CD4-positive, alpha-beta memory T cell (primary cell): Measurements from ENCODE around the gene PANX1. TPM values are rescaled to one million over a fixed set of nuclear protein-coding genes. Genes with fewer than 3 reads are reported as not detected.
A peak's percentile ranks its signal among the peaks of the same experiment; 100 is the strongest.

Source experiments
- CTCF ChIA-PET: fragments of 350-600 bp; sonication (Branson Sonifier 250); formaldehyde crosslinking; loops from one replicate; lab custom pipeline; 2021; ENCODE audit warnings: inconsistent platforms; ENCODE audit not compliant: partially characterized antibody; lab: Charles Lee
- POLR2A ChIA-PET: fragments of 350-600 bp; sonication (Branson Sonifier 250); formaldehyde crosslinking; loops from one replicate; lab custom pipeline; 2021; ENCODE audit not compliant: partially characterized antibody; lab: Charles Lee
- DNase-seq, 5 donors: peaks; one replicate each; pipeline versions ENCODE4 v3.0.0 to v3.0.0-alpha.2; 2020 to 2022; ENCODE audit warnings: mixed read lengths in 1 of 5
- H3K27ac ChIP-seq: one replicate; pipeline ENCODE4 v1.7.0; 2013; ENCODE audit warnings: low read depth, low read length
- H3K27me3 ChIP-seq: 2 replicates; pipeline ENCODE4 v1.7.0; 2013; ENCODE audit warnings: mild to moderate bottlenecking, low read length, moderate library complexity; ENCODE audit not compliant: insufficient read depth
- H3K36me3 ChIP-seq: 2 replicates; pipeline ENCODE4 v1.7.0; 2013; ENCODE audit warnings: mild to moderate bottlenecking, low read length, moderate library complexity; ENCODE audit not compliant: insufficient read depth
- H3K4me1 ChIP-seq: 2 replicates; pipeline ENCODE4 v1.7.0; 2013; ENCODE audit warnings: mild to moderate bottlenecking, low read length, moderate library complexity; ENCODE audit not compliant: insufficient read depth
- H3K4me3 ChIP-seq, 2 donors: one replicate each; pipeline ENCODE4 v1.7.0; 2013; ENCODE audit warnings: low read length in 2 of 2, mild to moderate bottlenecking in 1 of 2
- H3K9me3 ChIP-seq, 2 donors: one replicate each; pipeline ENCODE4 v1.7.0; 2013; ENCODE audit warnings: low read length in 2 of 2, control low read depth in 1 of 2; ENCODE audit not compliant: control insufficient read depth in 1 of 2
- H3K27ac Mint-ChIP-seq, 7 donors: one replicate each; pipeline ENCODE4 v1.8.0; 2020 to 2021; ENCODE audit warnings: mixed read lengths in 7 of 7, mild to moderate bottlenecking in 6 of 7, inconsistent platforms in 3 of 7, moderate library complexity in 3 of 7
- H3K27me3 Mint-ChIP-seq, 2 donors: one replicate each; pipeline ENCODE4 v1.8.0; 2020 to 2021; ENCODE audit warnings: mixed read lengths in 2 of 2
- H3K36me3 Mint-ChIP-seq, 2 donors: one replicate each; pipeline ENCODE4 v1.8.0; 2020 to 2021; ENCODE audit warnings: mixed read lengths in 2 of 2, inconsistent platforms in 1 of 2, mild to moderate bottlenecking in 1 of 2
- H3K4me1 Mint-ChIP-seq, 4 donors: one replicate each; pipeline ENCODE4 v1.8.0; 2020 to 2021; ENCODE audit warnings: mixed read lengths in 4 of 4, mild to moderate bottlenecking in 1 of 4
- H3K4me3 Mint-ChIP-seq, 8 donors: one replicate each; pipeline ENCODE4 v1.8.0; 2020 to 2021; ENCODE audit warnings: mixed read lengths in 8 of 8, mild to moderate bottlenecking in 7 of 8, moderate library complexity in 6 of 8, inconsistent platforms in 3 of 8
- H3K9me3 Mint-ChIP-seq, 8 donors: one replicate each; pipeline ENCODE4 v1.8.0; 2020 to 2021; ENCODE audit warnings: mixed read lengths in 8 of 8, mild to moderate bottlenecking in 5 of 8, inconsistent platforms in 3 of 8, moderate library complexity in 1 of 8
- intact Hi-C: fragments of 100-400 bp; cut with micrococcal nuclease; formaldehyde crosslinking; loops from one replicate; pipeline ENCODE4 v1.15.1; 2023
- polyA plus RNA-seq, 2 donors: library from polyadenylated mRNA; unstranded; fragments of 300-500 nt; fragmentation: Illumina TruSeq; gene quantifications; one replicate each; pipeline ENCODE4 v1.2.3, GENCODE V29; 2021
- total RNA-seq, 2 experiments: library from RNA; stranded (reverse); gene quantifications; one replicate each; pipeline ENCODE4 v1.2.3, GENCODE V29; 2021

PANX1 gene
- total and polyA plus RNA-seq, 4 experiments from 2014 or later: 7.6 to 9.5 (median 8.7) TPM

- H3K27me3 Mint-ChIP-seq: no peaks in the 10 kb centered on the region
- no peak for DNase-seq
- no peak overlapping the region for H3K27ac ChIP-seq
- H3K4me1 ChIP-seq: peaks cover 68% of the 10 kb centered on the region
- ChIA-PET CTCF (no interaction called here), POLR2A (no interaction called here)
- H3K9me3 Mint-ChIP-seq: peaks cover 0 to 2% (median 0%) of the 10 kb centered on the region in 8 donors
- peak overlapping the region in 3 of 7 donors; percentile 11 to 50 (median 29) for H3K27ac Mint-ChIP-seq
- no peaks in the 10 kb centered on the region for H3K36me3 ChIP-seq
- peaks cover 3 to 4% of the 10 kb centered on the region in 2 donors for H3K36me3 Mint-ChIP-seq
- intact Hi-C loops: loop anchor here (10.0 kb wide), 1 partner anchor 588 kb away; the partner anchor contains the start of gene SMCO4
- H3K27me3 ChIP-seq: no peaks in the 10 kb centered on the region
- H3K4me1 Mint-ChIP-seq: peaks cover 32 to 49% (median 40%) of the 10 kb centered on the region in 4 donors
- H3K9me3 ChIP-seq: no peaks in the 10 kb centered on the region
- no peak overlapping the region for H3K4me3 Mint-ChIP-seq
- no peak overlapping the region for H3K4me3 ChIP-seq
Observed at GRCh38 chr11:94132823-94133408, 4.3 kb downstream of the PANX1 start.

GRCh38 chr11:94133752-94134151 is 5.1 kb downstream of the PANX1 start:
- no peaks in the 10 kb centered on the region for H3K9me3 ChIP-seq
- no peaks in the 10 kb centered on the region for H3K27me3 Mint-ChIP-seq
- H3K4me3 ChIP-seq: no peak overlapping the region
- no peak for DNase-seq
- H3K4me1 Mint-ChIP-seq: peaks cover 30 to 43% (median 37%) of the 10 kb centered on the region in 4 donors
- POLR2A ChIA-PET: no interaction called here
- CTCF ChIA-PET: no interaction called here
- H3K4me1 ChIP-seq: peaks cover 62% of the 10 kb centered on the region
- intact Hi-C loops: loop anchor here (10.0 kb wide), 1 partner anchor 589 kb away; the partner anchor contains the start of gene SMCO4
- peak overlapping the region; percentile 19 to 83 (median 53) for H3K27ac Mint-ChIP-seq
- no peaks in the 10 kb centered on the region for H3K36me3 ChIP-seq
- H3K27ac ChIP-seq: no peak overlapping the region
- peaks cover 0 to 2% (median 0%) of the 10 kb centered on the region in 8 donors for H3K9me3 Mint-ChIP-seq
- no peaks in the 10 kb centered on the region for H3K27me3 ChIP-seq
- H3K4me3 Mint-ChIP-seq: no peak overlapping the region
- peaks cover 1 to 3% of the 10 kb centered on the region in 2 donors for H3K36me3 Mint-ChIP-seq

DNA sequence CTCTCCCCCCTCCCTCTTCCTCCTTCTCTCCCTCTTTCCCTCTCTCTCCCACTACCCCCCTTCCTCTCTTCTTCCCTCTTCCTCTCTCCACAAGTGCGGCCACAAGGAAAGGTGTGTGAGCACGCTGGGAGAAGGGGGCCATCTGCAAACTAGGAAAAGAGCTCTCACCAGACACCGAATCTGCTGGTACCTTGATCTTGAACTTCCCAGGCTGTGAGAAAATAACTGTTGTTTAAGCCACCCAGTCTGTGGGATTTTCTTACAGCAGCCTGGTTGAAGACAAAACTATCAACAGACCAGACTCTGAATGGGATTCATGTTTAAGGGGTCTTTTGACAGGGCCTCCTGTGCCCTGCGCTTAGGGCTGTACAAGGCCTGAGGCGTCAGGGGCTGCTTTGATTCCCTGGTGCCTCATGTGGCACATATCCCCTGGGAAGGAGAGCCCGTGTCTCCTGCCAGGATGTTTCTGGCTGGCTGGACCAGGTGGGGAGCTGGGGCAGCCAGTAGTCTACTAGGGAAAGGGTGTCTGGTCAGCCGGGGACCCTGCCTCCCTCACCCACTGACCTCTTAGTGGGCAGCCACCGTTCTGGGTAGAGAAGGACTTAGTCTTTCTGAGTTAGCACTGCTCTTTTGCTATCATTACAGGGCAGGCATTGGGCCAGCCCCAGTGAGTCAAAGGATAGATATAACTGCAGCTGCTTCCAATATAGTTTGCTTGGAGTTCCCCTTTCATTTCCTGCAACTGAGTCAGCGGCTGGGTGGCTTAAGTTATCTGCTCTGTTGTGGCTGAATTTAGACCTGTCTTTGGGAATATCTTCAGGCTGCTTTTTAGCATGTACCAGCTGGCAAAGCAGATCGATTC is 6.2 kb downstream of the PANX1 start:
- H3K36me3 Mint-ChIP-seq: peaks cover 1 to 3% of the 10 kb centered on the region in 2 donors
- H3K27me3 Mint-ChIP-seq: no peaks in the 10 kb centered on the region
- intact Hi-C loops: loop anchor here (10.0 kb wide), 1 partner anchor 590 kb away; the partner anchor contains the start of gene SMCO4
- peak overlapping the region in 2 of 8 donors; percentile 20 to 33 for H3K4me3 Mint-ChIP-seq
- DNase-seq: no peak
- peaks cover 58% of the 10 kb centered on the region for H3K4me1 ChIP-seq
- H3K9me3 Mint-ChIP-seq: peaks cover 0 to 2% (median 0%) of the 10 kb centered on the region in 8 donors
- H3K36me3 ChIP-seq: no peaks in the 10 kb centered on the region
- POLR2A ChIA-PET: interaction anchor here (0.7 kb wide), 1 partner anchor 395 kb away, joined by 3 read pairs; no protein-coding TSS in a partner anchor
- peaks cover 34 to 51% (median 44%) of the 10 kb centered on the region in 4 donors for H3K4me1 Mint-ChIP-seq
- no peak overlapping the region for H3K27ac ChIP-seq
- H3K27me3 ChIP-seq: no peaks in the 10 kb centered on the region
- peak overlapping the region in 6 of 7 donors; percentile 3 to 69 (median 37) for H3K27ac Mint-ChIP-seq
- CTCF ChIA-PET: interaction anchor here (1.3 kb wide), 1 partner anchor 8 kb away, joined by 5 read pairs; no protein-coding TSS in a partner anchor
- no peaks in the 10 kb centered on the region for H3K9me3 ChIP-seq
- H3K4me3 ChIP-seq: no peak overlapping the region

GRCh38 chr11:94139416-94139815 is 10.8 kb downstream of the PANX1 start:
- no peaks in the 10 kb centered on the region for H3K36me3 ChIP-seq
- no peak overlapping the region for H3K27ac Mint-ChIP-seq
- H3K4me3 Mint-ChIP-seq: no peak overlapping the region
- H3K27me3 ChIP-seq: no peaks in the 10 kb centered on the region
- H3K4me3 ChIP-seq: no peak overlapping the region
- ChIA-PET CTCF (no interaction called here), POLR2A (interaction anchor here (1.2 kb wide), 1 partner anchor 11 kb away, joined by 3 read pairs; the partner anchor contains the start of gene PANX1)
- H3K27ac ChIP-seq: no peak overlapping the region
- H3K9me3 Mint-ChIP-seq: peaks cover 0 to 2% (median 0%) of the 10 kb centered on the region in 8 donors
- H3K4me1 Mint-ChIP-seq: peaks cover 41 to 70% (median 51%) of the 10 kb centered on the region in 4 donors
- DNase-seq: no peak
- intact Hi-C loops: loop anchor here (10.0 kb wide), 1 partner anchor 595 kb away; the partner anchor contains the start of gene SMCO4
- peaks cover 1 to 3% of the 10 kb centered on the region in 2 donors for H3K36me3 Mint-ChIP-seq
- peaks cover 25% of the 10 kb centered on the region for H3K4me1 ChIP-seq
- H3K27me3 Mint-ChIP-seq: no peaks in the 10 kb centered on the region
- no peaks in the 10 kb centered on the region for H3K9me3 ChIP-seq

DNA sequence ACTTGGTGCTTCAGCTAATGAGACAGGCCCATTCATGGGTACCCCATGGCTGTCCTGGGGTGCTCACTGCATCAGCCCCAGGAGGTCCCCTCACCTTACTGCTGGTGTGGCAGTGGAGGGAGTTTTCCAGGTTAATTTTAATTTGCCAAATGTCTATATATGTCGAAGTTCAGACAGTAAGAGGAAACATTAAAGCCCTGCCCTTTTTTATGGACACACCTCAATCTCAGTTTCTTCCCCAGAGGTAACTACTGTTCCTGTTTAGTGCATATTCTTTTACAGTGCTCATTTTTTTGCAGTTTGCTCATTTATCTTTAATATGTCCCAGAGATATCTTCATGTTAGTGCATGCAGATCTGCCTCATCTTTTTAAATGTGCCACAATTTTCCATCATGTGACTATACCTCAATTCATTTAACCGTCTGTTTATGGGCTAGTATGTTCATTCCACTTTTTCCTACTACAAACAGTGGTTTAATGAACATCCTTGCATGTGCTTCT is 11.6 kb downstream of the PANX1 start:
- POLR2A ChIA-PET: interaction anchor here (1.2 kb wide), 1 partner anchor 12 kb away, joined by 3 read pairs; the partner anchor contains the start of gene PANX1
- Histone ChIP-seq H3K9me3 (no peaks in the 10 kb centered on the region), H3K36me3 (no peaks in the 10 kb centered on the region), H3K4me3 (no peak overlapping the region), H3K4me1 (peaks cover 17% of the 10 kb centered on the region), H3K27me3 (no peaks in the 10 kb centered on the region), H3K27ac (no peak overlapping the region)
- H3K4me3 Mint-ChIP-seq: no peak overlapping the region
- H3K9me3 Mint-ChIP-seq: peaks cover 0 to 2% (median 0%) of the 10 kb centered on the region in 8 donors
- intact Hi-C loops: no loop called here
- peak overlapping the region in 3 of 7 donors; percentile 15 to 78 (median 19) for H3K27ac Mint-ChIP-seq
- CTCF ChIA-PET: no interaction called here
- H3K4me1 Mint-ChIP-seq: peaks cover 46 to 70% (median 52%) of the 10 kb centered on the region in 4 donors
- no peaks in the 10 kb centered on the region for H3K27me3 Mint-ChIP-seq
- H3K36me3 Mint-ChIP-seq: peaks cover 1 to 3% of the 10 kb centered on the region in 2 donors
- DNase-seq: no peak

GRCh38 chr11:94141511-94142307 is 13.1 kb downstream of the PANX1 start:
- Mint-ChIP-seq H3K4me3 (no peak overlapping the region), H3K36me3 (peaks cover 0 to 1% of the 10 kb centered on the region in 2 donors), H3K27me3 (no peaks in the 10 kb centered on the region), H3K27ac (peak overlapping the region in 2 of 7 donors; percentile 3 to 51), H3K9me3 (peaks cover 0 to 1% (median 0%) of the 10 kb centered on the region in 8 donors), H3K4me1 (peaks cover 50 to 70% (median 53%) of the 10 kb centered on the region in 4 donors)
- POLR2A ChIA-PET: interaction anchor here (1.1 kb wide), 1 partner anchor 12 kb away, joined by 5 read pairs; no protein-coding TSS in a partner anchor
- no peaks in the 10 kb centered on the region for H3K36me3 ChIP-seq
- intact Hi-C loops: no loop called here
- H3K4me3 ChIP-seq: no peak overlapping the region
- no peak for DNase-seq
- H3K4me1 ChIP-seq: peaks cover 13% of the 10 kb centered on the region
- H3K27me3 ChIP-seq: no peaks in the 10 kb centered on the region
- CTCF ChIA-PET: no interaction called here
- no peaks in the 10 kb centered on the region for H3K9me3 ChIP-seq
- no peak overlapping the region for H3K27ac ChIP-seq
